Activated CD8-positive, alpha-beta memory T cell treated with anti-CD3 and anti-CD28 coated beads, Interleukin-2, amount 50 U/mL, for 4 hours (primary cell): ENCODE measurements around the gene KPNB1.
A peak's percentile ranks its signal among the peaks of the same experiment; 100 is the strongest.

Experiments
- DNase-seq: peaks from one replicate; pipeline ENCODE4 v3.0.0-alpha.2; 2020

The KPNB1 gene

DNA sequence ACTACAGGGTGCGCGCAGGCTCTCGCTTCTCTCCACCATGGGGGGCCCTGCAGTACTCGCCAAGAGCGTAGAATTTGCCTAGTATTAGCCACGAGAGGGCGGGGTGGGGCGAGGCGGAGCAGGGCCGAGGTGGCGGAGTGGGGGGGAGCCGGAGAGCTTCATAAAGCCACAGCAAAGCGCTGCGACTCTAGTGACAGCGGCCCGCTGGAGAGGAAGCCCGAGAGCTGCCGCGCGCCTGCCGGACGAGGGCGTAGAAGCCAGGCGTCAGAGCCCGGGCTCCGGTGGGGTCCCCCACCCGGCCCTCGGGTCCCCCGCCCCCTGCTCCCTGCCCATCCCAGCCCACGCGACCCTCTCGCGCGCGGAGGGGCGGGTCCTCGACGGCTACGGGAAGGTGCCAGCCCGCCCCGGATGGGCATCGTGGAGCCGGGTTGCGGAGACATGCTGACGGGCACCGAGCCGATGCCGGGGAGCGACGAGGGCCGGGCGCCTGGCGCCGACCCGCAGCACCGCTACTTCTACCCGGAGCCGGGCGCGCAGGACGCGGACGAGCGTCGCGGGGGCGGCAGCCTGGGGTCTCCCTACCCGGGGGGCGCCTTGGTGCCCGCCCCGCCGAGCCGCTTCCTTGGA, 83.4 kb downstream of the KPNB1 start, which contains the start of gene TBX21:
TBX21 (plus strand) TSS at position 190 of the 627 bp plus-strand sequence; CDS start at position 409, 219 bp downstream.
- peak; percentile 95 for DNase-seq

DNA sequence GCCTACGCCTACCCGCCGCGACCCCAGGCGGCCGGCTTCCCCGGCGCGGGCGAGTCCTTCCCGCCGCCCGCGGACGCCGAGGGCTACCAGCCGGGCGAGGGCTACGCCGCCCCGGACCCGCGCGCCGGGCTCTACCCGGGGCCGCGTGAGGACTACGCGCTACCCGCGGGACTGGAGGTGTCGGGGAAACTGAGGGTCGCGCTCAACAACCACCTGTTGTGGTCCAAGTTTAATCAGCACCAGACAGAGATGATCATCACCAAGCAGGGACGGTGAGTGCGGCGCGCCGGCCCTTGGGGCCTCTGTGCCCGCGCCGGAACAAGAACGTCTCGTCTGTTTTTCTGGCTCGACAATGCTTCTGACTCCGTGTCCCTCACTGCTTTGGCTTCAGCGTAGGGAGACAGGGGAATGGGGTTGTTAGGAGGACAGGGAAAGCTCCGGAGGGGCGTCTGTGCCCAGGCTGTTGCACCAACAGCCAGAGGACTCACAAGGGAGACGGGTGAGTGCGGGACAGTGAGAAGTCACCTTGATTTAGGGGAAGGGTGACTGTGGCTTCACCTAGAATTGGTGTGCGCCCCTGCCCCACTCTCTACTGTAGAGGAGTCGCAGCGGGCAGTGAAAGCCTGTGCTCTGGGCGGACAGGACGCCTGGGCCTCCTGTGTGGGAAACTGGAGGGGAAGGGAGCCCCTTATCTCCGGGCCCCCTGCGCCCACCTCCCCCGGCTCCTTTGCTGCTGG, 84.1 kb downstream of the KPNB1 start:
- DNase-seq: peak; percentile 23

DNA sequence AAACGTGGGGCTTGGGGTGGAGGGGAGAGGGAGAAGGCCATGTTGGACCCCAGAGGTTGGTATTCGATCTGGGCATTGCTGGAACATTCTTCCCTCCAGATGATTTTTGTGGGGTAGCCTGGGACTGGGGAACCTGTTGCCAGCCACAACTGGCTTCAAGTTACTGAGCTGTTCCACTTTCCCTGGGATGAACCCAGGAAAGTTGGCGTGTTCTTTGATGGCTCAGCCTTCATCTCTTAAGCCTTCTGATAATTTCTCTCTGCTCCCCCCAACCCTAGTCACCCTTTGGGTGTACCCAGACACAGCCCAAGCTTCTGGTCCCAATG, 85.4 kb downstream of the KPNB1 start:
- DNase-seq: no peak
